ENCODE measurements around the gene KCNK3. TPM values are rescaled to one million over a fixed set of nuclear protein-coding genes. Genes with fewer than 3 reads are reported as not detected.

Gene KCNK3
- total RNA-seq, 2 donors from 2014 or later = not detected

DNA sequence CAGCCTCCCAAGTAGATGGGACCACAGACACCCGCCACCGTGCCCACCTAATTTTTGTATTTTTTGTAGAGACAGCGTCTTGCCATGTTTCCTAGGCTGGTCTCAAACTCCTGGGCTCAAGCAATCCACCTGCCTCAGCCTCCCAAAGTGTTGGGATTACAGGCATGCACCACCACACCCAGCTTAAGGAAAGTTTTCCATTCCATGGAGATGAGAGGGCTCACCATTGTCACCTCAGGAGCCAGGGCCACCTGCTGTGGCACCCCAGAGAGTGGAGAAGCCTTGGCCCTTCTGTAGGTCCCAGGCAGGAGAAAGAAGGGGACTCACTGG is 76.2 kb downstream of the KCNK3 start:
- Mint-ChIP-seq H3K27ac (peak overlapping the region; percentile 61), H3K27me3 (no peaks in the 10 kb centered on the region), H3K36me3 (ENCODE audit: low read depth) (no peaks in the 10 kb centered on the region), H3K4me3 (no peak overlapping the region), H3K4me1 (peaks cover 41% of the 10 kb centered on the region)
- no peaks in the 10 kb centered on the region for H3K9me3 ChIP-seq (ENCODE audit: control insufficient read depth, low read length, poor library complexity, severe bottlenecking)
- no peak for ATAC-seq
- DNase-seq = no peak

DNA sequence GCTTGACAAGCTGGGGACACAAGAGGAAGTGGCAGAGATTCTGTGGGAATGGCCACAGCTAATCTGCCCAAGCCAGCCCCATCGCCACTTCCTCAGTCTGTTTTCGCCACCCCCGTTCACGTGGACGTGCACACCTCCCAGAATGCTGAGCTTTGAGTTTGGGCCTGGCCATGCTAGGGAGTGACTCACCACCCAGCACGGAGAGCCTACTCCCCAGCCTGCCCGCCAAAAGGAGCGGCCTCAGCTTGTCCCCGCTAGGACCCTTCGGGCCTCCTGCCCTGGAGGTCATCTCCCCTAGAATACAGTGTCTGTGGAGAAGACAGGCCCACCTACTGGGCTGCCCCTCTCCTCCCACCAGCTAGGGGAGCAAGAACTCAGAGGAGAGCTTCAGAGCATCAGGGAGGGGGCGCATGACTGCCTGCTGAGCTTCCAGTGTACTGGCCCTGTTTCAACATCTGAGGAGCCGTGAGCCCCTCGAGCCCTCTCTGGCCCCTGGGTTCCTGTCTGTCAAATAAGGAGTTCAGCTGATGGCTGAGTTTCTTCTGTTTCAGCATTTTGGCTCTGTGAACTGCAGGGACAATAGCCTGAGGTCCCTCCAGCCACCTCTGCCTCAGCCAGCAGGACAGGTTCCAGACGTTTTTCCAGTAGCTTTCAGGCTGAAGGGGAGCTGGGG is 76.7 kb downstream of the KCNK3 start:
- ATAC-seq (peak; percentile 22), DNase-seq (no peak)
- Mint-ChIP-seq H3K27ac (peak overlapping the region; percentile 61), H3K36me3 (ENCODE audit: low read depth) (no peaks in the 10 kb centered on the region), H3K4me3 (no peak overlapping the region), H3K4me1 (peaks cover 41% of the 10 kb centered on the region), H3K27me3 (no peaks in the 10 kb centered on the region)
- H3K9me3 ChIP-seq (ENCODE audit: control insufficient read depth, low read length, poor library complexity, severe bottlenecking) = no peaks in the 10 kb centered on the region

DNA sequence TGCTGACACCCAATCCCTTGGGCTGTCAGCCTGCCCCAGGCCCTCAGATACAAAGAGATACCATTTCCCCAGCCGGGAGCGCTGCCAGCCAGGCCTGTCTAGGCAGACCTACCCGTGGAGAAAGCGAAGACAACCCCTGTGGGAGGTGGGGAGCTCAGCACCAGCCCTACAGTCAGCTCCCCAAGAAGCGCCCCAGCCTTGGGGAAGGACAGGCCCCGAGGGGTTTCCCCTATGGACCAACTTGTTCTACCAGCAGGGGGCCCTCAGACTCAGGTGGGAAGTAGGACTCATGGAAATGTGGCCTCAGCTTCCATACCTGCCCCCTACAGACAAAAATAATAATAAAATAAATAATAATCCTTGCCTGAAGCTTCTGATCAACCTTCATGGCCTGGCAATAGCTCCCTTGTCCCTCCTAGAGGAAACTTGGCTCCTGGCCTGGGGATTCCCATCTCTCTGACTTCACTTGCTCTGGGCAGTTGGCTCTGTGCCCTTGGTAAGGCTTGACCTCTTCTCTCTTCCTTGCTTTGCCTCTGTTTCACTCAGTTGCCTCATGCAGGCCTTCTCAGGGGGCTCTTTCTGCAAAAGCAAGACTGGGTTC is 78.6 kb downstream of the KCNK3 start:
- no peaks in the 10 kb centered on the region for H3K27me3 Mint-ChIP-seq
- H3K9me3 ChIP-seq (ENCODE audit: control insufficient read depth, low read length, poor library complexity, severe bottlenecking) = no peaks in the 10 kb centered on the region
- H3K36me3 Mint-ChIP-seq (ENCODE audit: low read depth) = no peaks in the 10 kb centered on the region
- DNase-seq = no peak
- peaks cover 27% of the 10 kb centered on the region for H3K4me1 Mint-ChIP-seq
- peak overlapping the region; percentile 90 for H3K27ac Mint-ChIP-seq
- H3K4me3 Mint-ChIP-seq = no peak overlapping the region
- ATAC-seq = peak; percentile 55

DNA sequence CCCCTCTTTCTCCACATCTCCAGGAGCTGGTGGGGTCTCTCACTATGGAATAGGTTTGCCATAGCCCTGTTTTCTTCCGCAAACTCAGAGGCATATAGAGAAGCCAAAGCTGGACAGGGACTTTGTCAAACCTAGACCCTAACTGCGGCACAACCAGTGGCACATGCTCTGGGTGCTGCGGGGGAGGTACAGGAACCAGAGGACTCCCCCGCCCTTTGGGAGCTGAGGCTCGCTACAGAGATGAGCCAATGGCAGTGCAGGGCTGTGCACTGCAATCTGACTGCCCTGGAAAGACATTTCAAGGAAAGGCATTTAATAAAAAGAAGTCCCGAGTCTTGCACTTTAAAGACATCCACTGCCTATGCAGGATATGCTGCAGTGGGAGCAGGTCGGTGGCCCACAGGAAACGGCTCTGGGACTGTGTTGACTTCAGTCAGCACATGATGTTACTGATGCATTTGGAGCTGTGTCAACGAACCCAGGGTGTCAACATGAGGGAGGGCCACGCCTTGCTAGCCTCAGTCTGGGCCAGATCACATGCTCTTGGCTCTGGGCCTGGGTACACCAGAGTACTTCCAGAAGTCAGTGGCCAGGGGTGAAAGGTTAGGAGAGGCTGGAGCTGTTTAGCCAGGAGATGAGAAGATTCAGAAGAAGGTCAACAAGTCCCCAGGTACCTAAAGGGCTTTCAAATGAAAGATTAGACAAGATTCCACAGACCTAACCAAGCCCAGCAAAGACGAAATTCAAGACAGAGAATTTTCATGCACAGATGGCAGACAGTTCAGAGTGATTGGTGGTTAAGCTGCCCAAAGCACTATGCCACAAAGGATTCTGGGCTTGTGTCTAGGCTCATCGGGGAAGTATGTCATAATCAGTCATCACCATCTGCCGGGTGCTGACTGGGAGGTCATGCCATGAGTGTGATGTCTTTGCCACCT is 79.8 kb downstream of the KCNK3 start:
- DNase-seq (no peak), ATAC-seq (peak; percentile 60)
- H3K36me3 Mint-ChIP-seq (ENCODE audit: low read depth) = no peaks in the 10 kb centered on the region
- H3K9me3 ChIP-seq (ENCODE audit: control insufficient read depth, low read length, poor library complexity, severe bottlenecking) = no peaks in the 10 kb centered on the region
- H3K4me3 Mint-ChIP-seq = peak overlapping the region; percentile 28
- peak overlapping the region; percentile 90 for H3K27ac Mint-ChIP-seq
- peaks cover 33% of the 10 kb centered on the region for H3K4me1 Mint-ChIP-seq
- H3K27me3 Mint-ChIP-seq = no peaks in the 10 kb centered on the region

DNA sequence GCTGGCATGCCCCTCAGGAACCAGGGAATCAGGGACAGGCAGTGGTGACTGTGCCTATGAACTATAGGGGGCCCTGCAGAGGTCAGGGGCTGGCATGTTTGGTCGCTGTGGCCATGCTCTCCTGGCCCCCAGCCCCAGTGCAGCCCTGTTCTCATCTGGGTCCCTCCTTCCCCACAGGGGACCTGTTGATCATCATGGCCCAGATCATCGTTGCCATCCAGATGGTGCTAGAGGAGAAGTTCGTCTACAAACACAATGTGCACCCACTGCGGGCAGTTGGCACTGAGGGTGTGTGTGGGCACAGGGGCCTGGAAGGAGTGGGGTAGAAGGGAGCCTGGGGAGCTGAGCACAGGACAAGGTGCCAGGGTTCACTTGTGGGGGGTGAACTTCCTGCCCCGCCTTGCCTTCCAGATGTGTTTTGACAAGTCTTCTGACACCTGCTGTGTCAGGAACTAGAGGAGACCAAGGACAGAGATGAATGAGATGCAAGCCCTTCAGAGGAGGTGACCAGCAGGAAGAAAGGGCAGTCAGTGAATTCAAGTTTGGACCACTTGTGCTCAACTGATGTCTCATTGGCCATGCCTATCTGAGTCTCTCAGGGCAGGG is 83.8 kb downstream of the KCNK3 start:
- no peaks in the 10 kb centered on the region for H3K9me3 ChIP-seq (ENCODE audit: control insufficient read depth, low read length, poor library complexity, severe bottlenecking)
- no peak for ATAC-seq
- DNase-seq = no peak
- Mint-ChIP-seq H3K4me1 (peaks cover 19% of the 10 kb centered on the region), H3K4me3 (no peak overlapping the region), H3K36me3 (ENCODE audit: low read depth) (peaks cover 2% of the 10 kb centered on the region), H3K27ac (peak overlapping the region; percentile 41), H3K27me3 (no peaks in the 10 kb centered on the region)

DNA sequence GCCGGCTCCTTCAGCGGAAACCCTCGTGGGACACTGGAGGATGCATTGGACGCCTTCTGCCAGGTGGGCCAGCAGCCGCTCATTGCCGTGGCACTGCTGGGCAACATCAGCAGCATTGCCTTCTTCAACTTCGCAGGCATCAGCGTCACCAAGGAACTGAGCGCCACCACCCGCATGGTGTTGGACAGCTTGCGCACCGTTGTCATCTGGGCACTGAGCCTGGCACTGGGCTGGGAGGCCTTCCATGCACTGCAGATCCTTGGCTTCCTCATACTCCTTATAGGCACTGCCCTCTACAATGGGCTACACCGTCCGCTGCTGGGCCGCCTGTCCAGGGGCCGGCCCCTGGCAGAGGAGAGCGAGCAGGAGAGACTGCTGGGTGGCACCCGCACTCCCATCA is 85.6 kb downstream of the KCNK3 start:
- H3K4me3 Mint-ChIP-seq = no peak overlapping the region
- H3K4me1 Mint-ChIP-seq = peaks cover 6% of the 10 kb centered on the region
- peaks cover 2% of the 10 kb centered on the region for H3K36me3 Mint-ChIP-seq (ENCODE audit: low read depth)
- no peak for ATAC-seq
- no peaks in the 10 kb centered on the region for H3K27me3 Mint-ChIP-seq
- DNase-seq = no peak
- no peaks in the 10 kb centered on the region for H3K9me3 ChIP-seq (ENCODE audit: control insufficient read depth, low read length, poor library complexity, severe bottlenecking)
- H3K27ac Mint-ChIP-seq = peak overlapping the region; percentile 51

DNA sequence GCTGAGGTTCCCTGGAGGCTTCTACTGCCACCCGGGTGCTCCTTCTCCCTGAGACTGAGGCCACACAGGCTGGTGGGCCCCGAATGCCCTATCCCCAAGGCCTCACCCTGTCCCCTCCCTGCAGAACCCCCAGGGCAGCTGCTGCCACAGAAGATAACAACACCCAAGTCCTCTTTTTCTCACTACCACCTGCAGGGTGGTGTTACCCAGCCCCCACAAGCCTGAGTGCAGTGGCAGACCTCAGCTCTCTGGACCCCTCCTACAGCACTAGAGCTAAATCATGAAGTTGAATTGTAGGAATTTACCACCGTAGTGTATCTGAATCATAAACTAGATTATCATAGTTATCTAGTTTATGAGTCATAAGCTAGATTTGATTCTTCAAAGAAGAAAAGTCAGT is 86.0 kb downstream of the KCNK3 start:
- no peak overlapping the region for H3K4me3 Mint-ChIP-seq
- DNase-seq = no peak
- no peaks in the 10 kb centered on the region for H3K9me3 ChIP-seq (ENCODE audit: control insufficient read depth, low read length, poor library complexity, severe bottlenecking)
- ATAC-seq = no peak
- peak overlapping the region; percentile 51 for H3K27ac Mint-ChIP-seq
- H3K36me3 Mint-ChIP-seq (ENCODE audit: low read depth) = peaks cover 2% of the 10 kb centered on the region
- H3K27me3 Mint-ChIP-seq = no peaks in the 10 kb centered on the region
- H3K4me1 Mint-ChIP-seq = peaks cover 6% of the 10 kb centered on the region

DNA sequence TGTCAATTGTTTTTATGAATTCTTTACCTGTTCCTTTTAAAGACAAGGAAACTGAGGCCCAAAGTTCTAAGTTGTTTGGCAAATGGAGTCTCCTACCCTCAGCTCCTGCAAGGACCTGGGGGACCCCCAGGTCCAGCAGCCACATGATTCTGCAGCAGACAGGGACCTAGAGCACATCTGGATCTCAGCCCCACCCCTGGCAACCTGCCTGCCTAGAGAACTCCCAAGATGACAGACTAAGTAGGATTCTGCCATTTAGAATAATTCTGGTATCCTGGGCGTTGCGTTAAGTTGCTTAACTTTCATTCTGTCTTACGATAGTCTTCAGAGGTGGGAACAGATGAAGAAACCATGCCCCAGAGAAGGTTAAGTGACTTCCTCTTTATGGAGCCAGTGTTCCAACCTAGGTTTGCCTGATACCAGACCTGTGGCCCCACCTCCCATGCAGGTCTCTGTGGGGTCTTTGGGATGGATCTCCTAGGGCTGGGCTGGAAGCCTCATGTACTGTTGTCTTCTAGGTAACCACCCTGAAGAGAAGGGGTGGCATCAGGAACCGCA is 87.8 kb downstream of the KCNK3 start:
- H3K36me3 Mint-ChIP-seq (ENCODE audit: low read depth) = peaks cover 2% of the 10 kb centered on the region
- no peak overlapping the region for H3K4me3 Mint-ChIP-seq
- peaks cover 7% of the 10 kb centered on the region for H3K4me1 Mint-ChIP-seq
- no peaks in the 10 kb centered on the region for H3K27me3 Mint-ChIP-seq
- no peak for ATAC-seq
- no peaks in the 10 kb centered on the region for H3K9me3 ChIP-seq (ENCODE audit: control insufficient read depth, low read length, poor library complexity, severe bottlenecking)
- no peak for DNase-seq
- H3K27ac Mint-ChIP-seq = no peak overlapping the region

Other genes with a start within 250 kb of the KCNK3 start
- under 1 TPM; 0.50 to 0.87 TPM for gene OTOF, start 214.6 kb upstream of the KCNK3 start, total RNA-seq
- gene CIB4, start 51.4 kb upstream of the KCNK3 start, total RNA-seq = not detected
- gene SLC35F6, start 71.6 kb downstream of the KCNK3 start, total RNA-seq = 10 to 100 TPM; 14.9 to 16.0 TPM
- under 1 TPM; 0.50 to 0.52 TPM for gene CENPA, start 93.3 kb downstream of the KCNK3 start, total RNA-seq
- not detected for gene DPYSL5, start 155.4 kb downstream of the KCNK3 start, total RNA-seq